SIG-M5 (cell line): Measurements from ENCODE around the gene ENTHD1.
"Not testable (repeated sequence)": the region's sequence is repeated elsewhere in the genome, so short reads cannot be mapped to it uniquely, and the experiment has no call there.

ENCODE experiments used
- DNase-seq: peaks from one replicate; lab custom pipeline; 2025; lab: John Stamatoyannopoulos, UW

ENTHD1 gene

GRCh38 chr22:39924286-39924685 is 30.7 kb upstream of the ENTHD1 start:
- DNase-seq, result no peak

GRCh38 chr22:39923696-39924095 is 30.1 kb upstream of the ENTHD1 start:
- no peak for DNase-seq

- DNase-seq, result no peak
Observed at GRCh38 chr22:39920134-39920743, 26.7 kb upstream of the ENTHD1 start.

GRCh38 chr22:39917776-39918495 is 24.4 kb upstream of the ENTHD1 start:
- no peak for DNase-seq

GRCh38 chr22:39917197-39917643 is 23.7 kb upstream of the ENTHD1 start:
- DNase-seq, result no peak

GRCh38 chr22:39916496-39916895 is 22.9 kb upstream of the ENTHD1 start:
- no peak for DNase-seq

GRCh38 chr22:39915295-39915726 is 21.8 kb upstream of the ENTHD1 start:
- no peak for DNase-seq

- DNase-seq, result no peak
Observed at GRCh38 chr22:39914584-39914983, 21.0 kb upstream of the ENTHD1 start.

GRCh38 chr22:39913886-39914285 is 20.3 kb upstream of the ENTHD1 start:
- no peak for DNase-seq

GRCh38 chr22:39913321-39913720 is 19.8 kb upstream of the ENTHD1 start:
- no peak for DNase-seq

GRCh38 chr22:39910876-39911613 is 17.5 kb upstream of the ENTHD1 start:
- no peak for DNase-seq

- DNase-seq, result no peak
Observed at GRCh38 chr22:39908737-39909136, 15.2 kb upstream of the ENTHD1 start.

- DNase-seq, result no peak
Observed at GRCh38 chr22:39908136-39908535, 14.6 kb upstream of the ENTHD1 start.

GRCh38 chr22:39907605-39908097 is 14.1 kb upstream of the ENTHD1 start:
- DNase-seq, result no peak

- DNase-seq, result no peak
Observed at GRCh38 chr22:39907047-39907446, 13.5 kb upstream of the ENTHD1 start.

GRCh38 chr22:39906207-39906606 is 12.6 kb upstream of the ENTHD1 start:
- no peak for DNase-seq

GRCh38 chr22:39905687-39906086 is 12.1 kb upstream of the ENTHD1 start:
- DNase-seq, result no peak

GRCh38 chr22:39904862-39905261 is 11.3 kb upstream of the ENTHD1 start:
- no peak for DNase-seq

- not testable (repeated sequence) for DNase-seq
Observed at GRCh38 chr22:39904024-39904423, 10.5 kb upstream of the ENTHD1 start.

GRCh38 chr22:39901565-39902146 is 8.1 kb upstream of the ENTHD1 start:
- DNase-seq, result no peak

- peak; percentile 9 for DNase-seq
Observed at GRCh38 chr22:39900306-39901227, 7.0 kb upstream of the ENTHD1 start, which contains the start of gene GRAP2. TSS of gene GRAP2 (plus strand) at chr22:39901084. CDS start at chr22:39947107, 46,023 bp downstream.
